Keratinocyte (primary cell): ENCODE measurements around the gene FOCAD. TPM values are rescaled to one million over a fixed set of nuclear protein-coding genes. Genes with fewer than 3 reads are reported as not detected.
A peak's percentile ranks its signal among the peaks of the same experiment; 100 is the strongest.

Source experiments
- DNase-seq: peaks from one replicate; pipeline ENCODE4 v3.0.0-alpha.2; 2011; ENCODE audit warnings: low read depth, missing footprints, low spot score
- FAIRE-seq: peaks from 2 replicates; lab custom pipeline; 2011; peaks lifted over from hg19 to GRCh38; lab: Jason Lieb, UNC
- H2AFZ ChIP-seq: 2 replicates; pipeline ENCODE4 v1.6.0; 2012; ENCODE audit warnings: low read length, control low read depth, inconsistent platforms; ENCODE audit not compliant: control insufficient read depth
- H3K27ac ChIP-seq: 2 replicates; pipeline ENCODE4 v1.5.1; 2011; ENCODE audit warnings: low read length; ENCODE audit not compliant: control insufficient read depth, insufficient read depth
- H3K27me3 ChIP-seq: 3 replicates; pipeline ENCODE4 v1.6.0; 2011; ENCODE audit warnings: low read length; ENCODE audit not compliant: control insufficient read depth, insufficient read depth; ENCODE audit errors: extremely low read depth
- H3K36me3 ChIP-seq, 2 experiments: 2 replicates in 1 of 2; 3 replicates in 1 of 2; pipeline ENCODE4 v1.5.1; 2011; ENCODE audit warnings: low read length in 2 of 2, mild to moderate bottlenecking in 1 of 2; ENCODE audit not compliant: control insufficient read depth in 2 of 2, insufficient read depth in 2 of 2; ENCODE audit errors: extremely low read depth in 1 of 2
- H3K4me1 ChIP-seq: 3 replicates; pipeline ENCODE4 v1.5.1; 2011; ENCODE audit warnings: low read length; ENCODE audit not compliant: control insufficient read depth, insufficient read depth; ENCODE audit errors: extremely low read depth
- H3K4me2 ChIP-seq: 3 replicates; pipeline ENCODE4 v1.6.0; 2011; ENCODE audit warnings: low read depth, low read length; ENCODE audit not compliant: control insufficient read depth, insufficient read depth; ENCODE audit errors: extremely low read depth
- H3K4me3 ChIP-seq, 3 experiments: fragments of 200-600 bp in 1 of 3; sonication (generic) in 1 of 3; 2 replicates in 2 of 3; 3 replicates in 1 of 3; pipeline ENCODE4 v1.5.1; 2011 to 2016; ENCODE audit warnings: low read length in 3 of 3, mild to moderate bottlenecking in 3 of 3, control low read depth in 2 of 3, inconsistent platforms in 1 of 3, low read depth in 1 of 3, mixed read lengths in 1 of 3, mixed run types in 1 of 3, moderate library complexity in 1 of 3; ENCODE audit not compliant: control insufficient read depth in 2 of 3, insufficient read depth in 2 of 3; ENCODE audit errors: extremely low read depth in 1 of 3
- H3K79me2 ChIP-seq: 2 replicates; pipeline ENCODE4 v1.6.0; 2012; ENCODE audit warnings: low read length; ENCODE audit not compliant: control insufficient read depth, insufficient read depth
- H3K9ac ChIP-seq: 3 replicates; pipeline ENCODE4 v1.6.0; 2011; ENCODE audit warnings: low read length; ENCODE audit not compliant: control insufficient read depth, insufficient read depth; ENCODE audit errors: extremely low read depth
- H3K9me1 ChIP-seq: 3 replicates; pipeline ENCODE4 v1.6.0; 2011; ENCODE audit warnings: low read length; ENCODE audit not compliant: control insufficient read depth, insufficient read depth; ENCODE audit errors: extremely low read depth
- H3K9me3 ChIP-seq: 2 replicates; pipeline ENCODE4 v1.5.1; 2012; ENCODE audit warnings: low read depth, low read length; ENCODE audit not compliant: control insufficient read depth
- H4K20me1 ChIP-seq: 3 replicates; pipeline ENCODE4 v1.6.0; 2011; ENCODE audit warnings: low read length; ENCODE audit not compliant: control insufficient read depth, insufficient read depth; ENCODE audit errors: extremely low read depth
- CTCF ChIP-seq, 3 experiments: IDR thresholded peaks in 1 of 3; conservative IDR thresholded peaks in 1 of 3; optimal IDR thresholded peaks in 1 of 3; 2 replicates in 2 of 3; 3 replicates in 1 of 3; pipeline versions ENCODE3 to v1.5.1; 2011; ENCODE audit warnings: low read length in 3 of 3, mild to moderate bottlenecking in 3 of 3, moderate library complexity in 2 of 3, control low read depth in 1 of 3, inconsistent platforms in 1 of 3; ENCODE audit not compliant: insufficient read depth in 2 of 3; ENCODE audit errors: extremely low read depth in 1 of 3
- EZH2 ChIP-seq: IDR thresholded peaks from one replicate; pipeline ENCODE4 v1.6.1; 2012; ENCODE audit warnings: inconsistent platforms, mild to moderate bottlenecking, low read length, moderate library complexity
- dilution Hi-C: fragments of 300-500 bp; cut with MboI; formaldehyde crosslinking; loops from one replicate; pipeline ENCODE4 v1.7.0; 2020; ENCODE audit warnings: low sequenced_read_pairs; ENCODE audit not compliant: extremely low pct_ligation_motif_present
- polyA plus RNA-seq, 5 experiments: library from polyadenylated mRNA; depleted of rRNA in 3 of 5; stranded (reverse) in 3 of 5; stranded (forward) in 1 of 5; unstranded in 1 of 5; fragments of >200 nt; gene quantifications; 1 replicate in 1 of 5; 2 replicates in 3 of 5; 3 replicates in 1 of 5; pipeline versions ENCODE4 v1.2.1 to v1.2.3, GENCODE V29; 2011 to 2012; ENCODE audit warnings: missing spikeins in 2 of 5, low read depth in 1 of 5, low replicate concordance in 1 of 5

The FOCAD gene
- polyA plus RNA-seq, 1 donor (not counting 4 experiments of a cell fraction or from before 2014, with no cell fraction given) = 33.1 TPM

- no peaks in the 10 kb centered on the region for H3K9me3 ChIP-seq
- H4K20me1 ChIP-seq = no peaks in the 10 kb centered on the region
- DNase-seq = no peak
- no peak overlapping the region for H3K4me3 ChIP-seq
- no peak overlapping the region for H3K9ac ChIP-seq
- no peak overlapping the region for H2AFZ ChIP-seq
- no peak overlapping the region for H3K4me2 ChIP-seq
- TF ChIP-seq CTCF (optimal IDR thresholded peaks at IDR 0.05 in 1 of 3, IDR thresholded peaks at IDR 0.05 in 1 of 3, conservative IDR thresholded peaks at IDR 0.05 in 1 of 3; ENCODE audit: extremely low read depth in 1 of 3, insufficient read depth in 2 of 3, low read length in 3 of 3) (no peak), EZH2 (no peak)
- FAIRE-seq = no peak
- no peak overlapping the region for H3K27ac ChIP-seq
- H3K79me2 ChIP-seq = no peaks in the 10 kb centered on the region
- no peaks in the 10 kb centered on the region for H3K4me1 ChIP-seq
- dilution Hi-C loops = no loop called here
- no peaks in the 10 kb centered on the region for H3K36me3 ChIP-seq
- H3K9me1 ChIP-seq = no peaks in the 10 kb centered on the region
- H3K27me3 ChIP-seq = no peaks in the 10 kb centered on the region
These were observed 230.5 kb downstream of the FOCAD start for GRCh38 chr9:20914556-20914955.

- DNase-seq (peak; percentile 44), FAIRE-seq (peak; percentile 83)
- dilution Hi-C loops = no loop called here
- Histone ChIP-seq H3K9ac (no peak overlapping the region), H3K27me3 (no peaks in the 10 kb centered on the region), H3K4me3 (no peak overlapping the region), H3K4me1 (no peaks in the 10 kb centered on the region), H3K36me3 (no peaks in the 10 kb centered on the region), H2AFZ (no peak overlapping the region), H3K27ac (no peak overlapping the region), H3K79me2 (no peaks in the 10 kb centered on the region), H3K4me2 (no peak overlapping the region), H3K9me1 (no peaks in the 10 kb centered on the region), H4K20me1 (no peaks in the 10 kb centered on the region), H3K9me3 (no peaks in the 10 kb centered on the region)
- no peak for TF ChIP-seq CTCF (optimal IDR thresholded peaks at IDR 0.05 in 1 of 3, IDR thresholded peaks at IDR 0.05 in 1 of 3, conservative IDR thresholded peaks at IDR 0.05 in 1 of 3; ENCODE audit: extremely low read depth in 1 of 3, insufficient read depth in 2 of 3, low read length in 3 of 3)
- no peak for TF ChIP-seq EZH2
These were observed 237.3 kb downstream of the FOCAD start for GRCh38 chr9:20921362-20921761.
